ENCODE data around the gene CHRM4.
"Not testable (repeated sequence)": the region's sequence is repeated elsewhere in the genome, so short reads cannot be mapped to it uniquely, and the experiment has no call there.

CHRM4 gene

GRCh38 chr11:46371262-46371661 lies 20.3 kb downstream of the CHRM4 start:
- in situ Hi-C loops (cut with HindIII; ENCODE audit: low sequenced_read_pairs): not testable (repeated sequence)

GRCh38 chr11:46370253-46370652 lies 21.3 kb downstream of the CHRM4 start:
- in situ Hi-C loops (cut with HindIII; ENCODE audit: low sequenced_read_pairs): no loop called here

- in situ Hi-C loops (cut with HindIII; ENCODE audit: low sequenced_read_pairs): no loop called here
These were observed 22.0 kb downstream of the CHRM4 start for GRCh38 chr11:46369458-46370152.

- in situ Hi-C loops (cut with HindIII; ENCODE audit: low sequenced_read_pairs): no loop called here
These were observed 23.7 kb downstream of the CHRM4 start for GRCh38 chr11:46367916-46368267.

GRCh38 chr11:46367244-46367915 lies 24.2 kb downstream of the CHRM4 start:
- in situ Hi-C loops (cut with HindIII; ENCODE audit: low sequenced_read_pairs): no loop called here

DNA sequence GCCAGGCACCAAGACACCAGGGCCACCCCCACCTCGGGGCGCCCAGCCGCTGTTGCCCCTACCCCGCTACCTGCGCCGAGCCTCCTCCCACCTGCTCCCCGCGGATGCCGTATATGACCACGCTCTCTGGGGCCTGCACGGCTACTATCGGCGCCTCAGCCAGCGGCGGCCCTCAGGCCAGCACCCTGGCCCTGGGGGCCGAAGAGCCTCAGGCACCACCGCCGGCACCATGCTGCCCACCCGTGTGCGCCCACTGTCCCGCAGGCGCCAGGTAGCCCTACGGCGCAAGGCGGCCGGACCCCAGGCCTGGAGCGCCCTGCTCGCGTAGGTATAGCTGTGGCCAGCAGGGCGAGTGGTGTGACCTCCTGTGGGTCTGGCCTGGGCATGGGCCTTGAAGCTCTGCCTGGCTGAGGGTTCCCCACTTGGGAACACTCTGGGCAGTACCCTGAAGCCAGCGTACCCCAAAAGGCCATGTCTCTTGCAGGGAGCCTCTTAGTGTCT lies 24.9 kb downstream of the CHRM4 start:
- in situ Hi-C loops (cut with HindIII; ENCODE audit: low sequenced_read_pairs): no loop called here

DNA sequence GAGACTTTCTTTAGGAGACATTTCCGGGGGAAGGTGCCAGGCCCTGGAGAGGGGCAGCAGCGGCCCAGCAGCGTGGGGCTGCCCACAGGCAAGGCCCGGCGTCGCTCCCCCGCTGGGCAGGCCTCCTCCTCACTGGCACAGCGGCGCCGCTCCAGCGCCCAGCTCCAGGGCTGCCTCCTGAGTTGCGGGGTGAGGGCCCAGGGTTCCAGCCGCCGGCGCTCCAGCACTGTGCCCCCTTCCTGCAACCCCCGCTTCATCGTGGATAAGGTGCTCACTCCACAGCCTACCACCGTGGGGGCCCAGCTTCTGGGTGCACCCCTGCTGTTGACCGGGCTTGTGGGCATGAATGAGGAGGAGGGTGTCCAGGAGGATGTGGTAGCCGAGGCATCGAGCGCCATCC lies 25.3 kb downstream of the CHRM4 start:
- in situ Hi-C loops (cut with HindIII; ENCODE audit: low sequenced_read_pairs): no loop called here

DNA sequence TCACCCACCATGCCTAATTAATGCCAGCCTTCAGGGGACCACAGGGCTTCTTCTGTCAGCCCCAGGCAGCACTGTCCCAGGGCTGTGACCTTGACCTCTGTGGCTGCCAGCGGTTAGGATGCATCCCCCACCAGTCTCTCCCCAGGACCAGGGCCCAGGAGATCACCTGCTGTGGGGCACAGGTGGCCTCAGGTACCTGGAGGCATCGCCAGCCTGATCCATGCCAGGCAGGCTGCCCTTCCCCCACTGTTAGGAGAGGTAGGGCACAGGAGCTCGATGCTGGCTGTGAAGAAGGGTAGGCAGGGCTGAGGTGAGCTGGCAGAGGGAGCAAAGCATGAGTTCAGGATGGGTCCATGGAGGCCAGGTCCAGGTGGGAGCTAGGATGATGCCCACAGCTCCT lies 26.8 kb downstream of the CHRM4 start:
- in situ Hi-C loops (cut with HindIII; ENCODE audit: low sequenced_read_pairs): no loop called here

DNA sequence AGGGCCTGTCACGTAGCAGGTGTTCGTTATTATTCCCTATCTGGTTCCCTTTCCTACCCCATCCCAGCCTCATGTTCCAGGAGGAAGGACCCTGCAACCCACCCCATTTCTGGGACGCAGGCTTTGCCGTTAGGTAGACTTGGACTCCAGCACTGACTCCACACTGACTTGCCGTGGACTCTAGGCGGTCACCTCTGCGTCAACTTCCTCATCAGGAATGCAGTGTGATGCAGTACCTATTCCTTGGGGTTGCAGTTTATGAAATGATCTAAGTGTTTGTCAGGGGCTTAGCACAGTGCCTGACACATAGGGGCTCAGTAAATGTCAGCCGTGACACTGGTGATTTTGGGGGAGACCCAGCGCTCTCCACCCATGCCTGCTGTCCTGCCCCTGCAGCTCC lies 27.5 kb downstream of the CHRM4 start:
- in situ Hi-C loops (cut with HindIII; ENCODE audit: low sequenced_read_pairs): no loop called here

DNA sequence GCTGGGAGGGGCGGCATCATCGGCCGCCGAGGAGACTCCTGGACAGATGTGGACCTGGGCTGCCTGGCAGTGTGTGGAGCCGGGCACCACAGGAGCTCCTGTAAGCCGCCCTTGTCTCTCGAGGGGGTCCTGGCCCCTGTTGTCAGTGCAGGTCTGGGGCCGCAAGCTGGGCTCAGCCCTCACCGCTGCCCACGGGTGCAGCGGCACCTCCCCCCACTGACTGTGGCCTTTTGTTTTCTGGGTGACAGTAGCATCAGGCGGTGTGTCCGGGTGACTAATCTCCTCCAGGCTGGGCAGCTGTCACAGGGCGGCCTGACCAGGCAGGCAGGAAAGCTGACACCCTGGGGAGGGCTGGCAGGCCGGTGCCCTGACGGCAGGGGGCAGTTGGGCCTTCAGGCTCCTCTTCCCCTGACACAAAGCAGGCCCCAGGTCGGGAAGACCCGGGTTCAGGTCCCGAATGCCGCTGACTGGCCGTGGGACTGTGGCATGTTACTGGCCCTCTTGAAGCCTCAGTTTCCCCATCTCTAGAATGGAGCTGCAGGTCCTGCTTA lies 28.0 kb downstream of the CHRM4 start:
- in situ Hi-C loops (cut with HindIII; ENCODE audit: low sequenced_read_pairs): no loop called here

GRCh38 chr11:46363031-46363407 lies 28.6 kb downstream of the CHRM4 start:
- in situ Hi-C loops (cut with HindIII; ENCODE audit: low sequenced_read_pairs): no loop called here

DNA sequence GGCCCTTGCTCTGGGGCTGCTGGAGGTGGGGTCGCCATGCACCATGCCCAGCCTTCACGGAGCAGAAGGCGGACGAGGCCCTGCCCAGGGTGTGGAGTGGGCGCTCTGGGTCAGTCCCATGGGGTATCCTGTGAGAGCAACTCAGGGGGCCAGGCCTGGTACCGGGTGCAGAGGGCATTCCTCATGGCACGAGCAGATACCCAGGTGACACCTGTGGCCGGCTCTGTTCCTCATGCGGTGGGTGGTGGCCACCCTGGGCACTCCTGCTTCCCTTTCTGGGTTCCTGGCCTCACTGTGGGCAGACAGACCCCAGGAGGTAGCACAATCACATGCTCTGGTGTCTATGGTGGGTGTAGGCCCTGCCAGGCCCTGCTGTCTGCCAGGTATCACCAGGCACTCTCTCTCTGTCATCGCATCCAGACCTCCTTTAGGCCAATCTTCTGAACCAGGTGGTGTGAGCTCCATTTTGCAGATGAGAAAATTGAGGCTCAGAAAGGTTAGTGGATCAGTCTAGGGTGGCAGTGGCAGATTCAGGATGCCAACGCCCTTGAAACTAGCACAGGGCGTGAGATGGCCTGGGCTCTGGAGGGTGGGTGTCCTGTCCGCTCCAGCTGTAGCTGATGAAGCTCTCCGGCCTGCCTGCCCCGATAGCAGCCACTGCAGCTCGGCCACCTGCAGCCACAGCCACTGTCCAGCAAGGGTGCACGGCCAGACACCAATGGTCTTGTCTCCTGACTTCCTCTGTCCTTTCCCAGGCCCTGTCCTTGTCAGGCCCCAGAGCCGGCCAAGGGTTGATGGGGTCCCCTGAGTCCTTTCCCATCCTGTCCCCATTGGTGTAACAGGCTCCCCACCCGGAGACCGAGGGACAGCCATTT lies 29.2 kb downstream of the CHRM4 start:
- in situ Hi-C loops (cut with HindIII; ENCODE audit: low sequenced_read_pairs): no loop called here

DNA sequence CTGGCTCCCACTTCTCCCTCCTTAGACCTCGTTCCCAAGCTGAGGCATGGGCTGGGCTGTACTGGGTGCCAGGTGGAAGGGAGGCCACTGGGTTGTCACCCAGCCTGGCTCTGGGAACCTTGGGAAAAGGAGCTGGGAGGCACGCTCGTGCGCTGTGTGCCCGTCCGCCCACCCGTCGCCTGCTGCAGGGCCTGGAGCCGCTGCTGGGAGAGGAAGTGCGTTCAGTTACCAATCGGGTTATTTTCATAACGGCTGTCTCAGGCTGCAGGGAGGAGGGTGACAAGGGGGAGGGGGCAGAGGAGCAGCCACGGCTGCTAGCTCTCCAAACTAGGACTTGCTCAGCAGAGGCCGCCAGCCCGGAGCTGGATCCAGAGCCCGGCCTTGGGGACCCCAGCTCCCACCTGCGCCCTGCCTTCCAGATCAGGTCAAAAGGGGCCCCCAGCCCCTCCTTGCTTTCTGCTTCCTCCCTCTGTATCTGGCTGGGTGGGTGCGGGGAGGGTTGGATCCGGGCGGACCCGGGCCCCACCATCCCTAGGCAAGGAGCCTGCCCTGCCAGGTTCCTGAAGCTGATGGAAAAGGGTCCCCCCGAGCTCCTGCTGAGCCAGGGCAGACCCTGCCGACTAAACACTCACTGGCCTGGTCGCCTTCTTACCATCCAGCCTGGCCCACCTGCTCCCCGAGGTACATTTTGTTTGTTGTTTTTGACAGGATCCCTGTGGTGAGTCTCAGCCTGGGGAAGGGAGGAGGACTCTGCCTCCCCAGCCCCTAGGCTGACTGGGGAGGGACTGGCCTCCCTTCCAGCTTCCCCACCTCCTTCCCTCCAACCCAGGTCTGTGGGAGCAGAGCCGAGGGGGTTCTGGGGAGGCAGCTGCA lies 30.1 kb downstream of the CHRM4 start:
- in situ Hi-C loops (cut with HindIII; ENCODE audit: low sequenced_read_pairs): no loop called here

- in situ Hi-C loops (cut with HindIII; ENCODE audit: low sequenced_read_pairs): no loop called here
These were observed 30.7 kb downstream of the CHRM4 start for GRCh38 chr11:46360878-46361277.

GRCh38 chr11:46359953-46360352 lies 31.6 kb downstream of the CHRM4 start:
- in situ Hi-C loops (cut with HindIII; ENCODE audit: low sequenced_read_pairs): no loop called here

DNA sequence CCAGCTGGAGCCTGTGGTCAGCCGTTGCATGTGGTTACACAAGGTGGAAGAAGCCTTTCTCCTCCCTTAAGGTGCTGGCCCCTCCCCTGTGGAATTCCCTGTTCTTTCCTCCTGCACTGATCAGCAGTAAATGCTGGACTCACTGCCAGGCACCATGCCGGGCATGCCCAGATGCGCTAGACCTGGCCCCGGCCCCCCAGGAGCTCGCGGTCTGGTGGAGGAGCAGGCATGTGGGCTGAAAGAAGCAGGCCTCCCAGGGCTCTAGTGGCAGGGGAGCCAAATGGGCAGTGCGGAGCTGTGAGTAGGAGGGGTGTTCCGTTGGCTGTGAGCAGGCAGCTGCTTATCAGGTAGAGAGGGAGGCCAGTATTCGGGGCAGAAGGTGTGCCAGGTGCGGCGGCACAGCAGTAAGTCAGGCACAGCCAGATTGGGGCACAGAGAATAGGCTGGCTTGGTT lies 34.1 kb downstream of the CHRM4 start:
- in situ Hi-C loops (cut with HindIII; ENCODE audit: low sequenced_read_pairs): no loop called here

GRCh38 chr11:46356924-46357482 lies 34.6 kb downstream of the CHRM4 start:
- in situ Hi-C loops (cut with HindIII; ENCODE audit: low sequenced_read_pairs): no loop called here

GRCh38 chr11:46353698-46354097 lies 37.9 kb downstream of the CHRM4 start:
- in situ Hi-C loops (cut with HindIII; ENCODE audit: low sequenced_read_pairs): no loop called here

DNA sequence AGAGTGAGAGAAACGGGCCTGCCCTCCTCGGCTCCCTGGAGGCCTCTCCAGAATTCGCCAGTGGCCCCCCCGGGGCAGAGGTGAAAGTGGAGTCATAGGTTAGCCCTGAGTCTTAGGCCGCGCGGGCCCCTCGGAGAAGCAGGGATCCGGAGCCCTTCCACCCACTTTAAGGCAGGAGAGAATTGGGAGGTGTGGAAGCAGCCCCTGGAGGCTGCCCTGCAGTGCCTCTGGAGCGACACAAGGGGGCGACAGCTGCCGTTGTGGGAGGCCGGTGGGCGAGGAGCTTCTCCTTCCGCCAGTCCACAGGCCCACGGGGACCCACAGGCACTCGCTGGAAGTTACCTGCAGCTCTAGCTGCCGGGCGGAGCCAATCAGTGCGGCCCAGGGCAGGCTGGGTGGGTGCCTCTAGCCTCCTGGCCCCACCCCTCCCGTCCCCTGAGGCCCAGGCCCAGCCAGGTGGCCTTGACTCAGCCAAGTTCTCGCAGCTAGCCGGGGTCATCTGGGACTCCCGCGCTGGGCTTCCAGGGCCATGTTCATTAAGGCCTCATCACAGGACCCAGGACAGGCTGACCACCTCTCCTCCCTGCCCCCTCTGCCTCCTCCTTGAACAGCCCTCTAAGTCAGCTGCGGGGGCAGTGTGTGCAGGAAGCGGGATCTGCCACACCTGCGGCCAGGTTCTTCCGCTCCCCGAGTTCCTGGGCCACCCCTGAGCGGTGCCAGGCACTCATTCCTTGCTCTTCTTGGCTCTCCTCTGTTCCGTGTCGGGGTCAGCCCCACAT lies 39.3 kb downstream of the CHRM4 start:
- in situ Hi-C loops (cut with HindIII; ENCODE audit: low sequenced_read_pairs): no loop called here
